Measurements from ENCODE around the gene GCN1. TPM values are rescaled to one million over a fixed set of nuclear protein-coding genes. Genes with fewer than 3 reads are reported as not detected.
A peak's percentile ranks its signal among the peaks of the same experiment; 100 is the strongest.

Gene GCN1
- total and polyA plus RNA-seq, 2 of the 8 experiments (the other 6 are each of a cell fraction or from before 2014, with no cell fraction given), result 61.4 to 133 TPM

- H2BK20ac ChIP-seq (ENCODE audit: low read length), result no peak overlapping the region
- no peak overlapping the region for H3K23ac ChIP-seq (ENCODE audit: insufficient read length)
- peaks cover 0 to 12% (median 8%) of the 10 kb centered on the region in 4 experiments; a peak in 6 of 8 replicates for H3K36me3 ChIP-seq (ENCODE audit: control insufficient read depth in 2 of 4, insufficient read depth in 4 of 4, low read length in 3 of 4)
- POLR2A ChIA-PET (ENCODE audit: partially characterized antibody), result interaction anchor here (0.5 to 11.7 kb wide), 16 partner anchors 9 to 203 kb away, joined by 3 to 96 read pairs (median 4); partner anchors contain the start of genes GCN1, RAB35, RNU4-1 and RNU4-2
- DNase-seq (ENCODE audit: low read depth in 1 of 2, low spot score in 2 of 2), result no peak
- CTCF ChIA-PET (ENCODE audit: partially characterized antibody), result interaction anchor here (1.2 to 2.6 kb wide), 4 partner anchors 8 to 127 kb away, joined by 3 to 12 read pairs (median 6); partner anchors contain the start of gene BICDL1
- TF ChIP-seq SIX5 (IDR thresholded peaks at IDR 0.05; ENCODE audit: low read depth, low read length), result no peak
- TF ChIP-seq NANOG (IDR thresholded peaks at IDR 0.05; ENCODE audit: insufficient read depth, low read depth, low read length, poor library complexity, severe bottlenecking), result no peak
- TF ChIP-seq SIN3A (conservative IDR thresholded peaks at IDR 0.05 in 1 of 2, IDR thresholded peaks at IDR 0.05 in 1 of 2; ENCODE audit: low read depth in 1 of 2, low read length in 2 of 2), result peak in 1 of 2 experiments; percentile 23; a peak in 1 of 4 replicates
- H4K20me1 ChIP-seq (replicated peaks in 1 of 2; ENCODE audit: control insufficient read depth in 1 of 2, insufficient read depth in 2 of 2, low read length in 2 of 2), result peaks cover 0 to 8% of the 10 kb centered on the region in 2 experiments
- no peak overlapping the region for H3K4me3 ChIP-seq (ENCODE audit: extremely low read depth in 1 of 4, insufficient read depth in 2 of 4, low read depth in 3 of 4, low read length in 4 of 4)
- H3K9me3 ChIP-seq (ENCODE audit: insufficient read depth in 2 of 2, low read depth in 1 of 2, low read length in 1 of 2), result no peaks in the 10 kb centered on the region
- peak overlapping the region; percentile 50; the same call in 1 of the 2 replicates for H2BK12ac ChIP-seq (ENCODE audit: low read depth, low read length)
- H4K91ac ChIP-seq (replicated peaks; ENCODE audit: insufficient read length, low read length), result peak overlapping the region; percentile 62
- H3K56ac ChIP-seq (replicated peaks; ENCODE audit: insufficient read length, low read depth, low read length), result no peak overlapping the region
- peak overlapping the region; percentile 13 for H3K18ac ChIP-seq (ENCODE audit: extremely low read depth, low read length)
- H2AK5ac ChIP-seq (ENCODE audit: low read depth, low read length), result peak overlapping the region; percentile 90; the same call in 1 of the 2 replicates
- peak overlapping the region; percentile 31 for H3K14ac ChIP-seq (ENCODE audit: insufficient read length)
- H3K79me1 ChIP-seq (ENCODE audit: low read depth, low read length), result 0 out of 2 replicates have a peak, but pooled peaks cover 3% of the 10 kb centered on the region
- peak overlapping the region; percentile 11; the same call in 1 of the 2 replicates for H4K8ac ChIP-seq (ENCODE audit: extremely low read depth, insufficient read depth, low read length)
- H4K5ac ChIP-seq (ENCODE audit: insufficient read length, low read depth, low read length), result no peak overlapping the region
- peak overlapping the region; percentile 75 for H2BK5ac ChIP-seq (ENCODE audit: low read depth, low read length)
- peak overlapping the region; percentile 59; the same call in 1 of the 2 replicates for H3K27ac ChIP-seq (ENCODE audit: low read depth, low read length)
- H3K4me1 ChIP-seq (replicated peaks in 1 of 4; ENCODE audit: control insufficient read depth in 3 of 4, insufficient read depth in 4 of 4, low read length in 3 of 4), result peaks cover 6 to 38% (median 29%) of the 10 kb centered on the region in 4 experiments
- peaks cover 0 to under 1% of the 10 kb centered on the region in 2 experiments; a peak in 1 of 4 replicates for H3K79me2 ChIP-seq (ENCODE audit: control insufficient read depth in 1 of 2, insufficient read depth in 2 of 2, low read length in 2 of 2)
- H2BK120ac ChIP-seq (replicated peaks; ENCODE audit: low read depth, low read length), result peak overlapping the region; percentile 43
- no peak for FAIRE-seq
- H3K27me3 ChIP-seq (replicated peaks in 1 of 4; ENCODE audit: control insufficient read depth in 3 of 4, extremely low read depth in 1 of 4, insufficient read depth in 3 of 4, low read length in 3 of 4), result no peaks in the 10 kb centered on the region
- peak overlapping the region; percentile 81 for H2BK15ac ChIP-seq (ENCODE audit: low read length)
- H2AFZ ChIP-seq (ENCODE audit: low read length), result no peak overlapping the region
- WGBS, 2 experiments (ENCODE audit: extremely low coverage in 1 of 2, insufficient coverage in 1 of 2, insufficient read length in 1 of 2, insufficient replicate concordance in 2 of 2, low coverage in 1 of 2, low lambda C conversion rate in 2 of 2, missing lambda C conversion rate in 1 of 2), result 78% methylated on average over 9 of the region's 9 CpGs; no CpG with 5 or more reads in 1 of the 2 experiments
- H3K9ac ChIP-seq (replicated peaks in 1 of 4; ENCODE audit: extremely low read depth in 1 of 4, low read depth in 3 of 4, low read length in 3 of 4), result peak overlapping the region in 1 of 4 experiments; percentile 19; a peak in 2 of 7 replicates
- peak overlapping the region; percentile 15 to 57; a peak in 3 of 4 replicates for H3K4me2 ChIP-seq (ENCODE audit: insufficient read depth in 1 of 2, low read depth in 2 of 2, low read length in 2 of 2)
- peak overlapping the region; percentile 87 for H3K4ac ChIP-seq (replicated peaks; ENCODE audit: insufficient read length, low read depth, low read length)
- no peaks in the 10 kb centered on the region for H3K23me2 ChIP-seq (ENCODE audit: low read depth, low read length)
These were observed 100.0 kb downstream of the GCN1 start for GRCh38 chr12:120094485-120094884.

All from H1 (cell line).